Measurements from ENCODE around the gene PPP1R10. TPM values are rescaled to one million over a fixed set of nuclear protein-coding genes. Genes with fewer than 3 reads are reported as not detected.

Gene PPP1R10
- total and polyA plus RNA-seq, 2 experiments from 2014 or later: 34.5 to 38.6 TPM

DNA sequence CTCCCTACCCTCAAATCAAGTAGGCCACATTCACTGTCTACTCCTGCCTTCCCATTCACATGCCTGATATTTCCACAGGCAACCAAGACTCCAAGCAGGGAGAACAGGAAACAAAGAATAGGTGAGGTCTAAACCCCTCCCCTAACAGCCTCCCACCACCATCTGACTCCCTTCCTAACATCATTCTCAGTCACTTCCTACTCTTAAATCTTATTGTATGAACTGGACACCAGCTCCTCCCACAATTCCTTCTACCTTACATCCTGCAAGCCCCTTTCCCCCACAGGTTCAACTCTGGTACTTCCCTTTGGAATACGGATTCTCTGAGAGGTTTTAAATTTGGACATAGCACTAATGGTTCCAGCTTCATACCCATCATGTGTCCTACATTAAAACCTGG lies 28.9 kb upstream of the PPP1R10 start:
- 88% methylated on average over 1 of the region's 1 CpG for WGBS (ENCODE audit: low lambda C conversion rate, missing lambda C conversion rate)
- H3K27ac ChIP-seq: peak overlapping the region; percentile 52
- no peak overlapping the region for H2AFZ ChIP-seq
- no peaks in the 10 kb centered on the region for H3K27me3 ChIP-seq
- no peaks in the 10 kb centered on the region for H3K9me2 ChIP-seq (replicated peaks; ENCODE audit: insufficient read depth)
- H3K4me3 ChIP-seq: no peak overlapping the region
- peaks cover 19% of the 10 kb centered on the region for H3K4me1 ChIP-seq (ENCODE audit: insufficient read depth)
- no peak for TF ChIP-seq EZH2phosphoT487 (IDR thresholded peaks at IDR 0.05; ENCODE audit: low read depth, severe bottlenecking, unreplicated experiment)
- TF ChIP-seq EZH2 (IDR thresholded peaks at IDR 0.05; ENCODE audit: borderline replicate concordance): no peak
- no peak for TF ChIP-seq CTCF (IDR thresholded peaks at IDR 0.05; ENCODE audit: poor library complexity)
- H3K4me2 ChIP-seq: peak overlapping the region; percentile 89
- H3K36me3 ChIP-seq (replicated peaks; ENCODE audit: insufficient read depth, low read depth): no peaks in the 10 kb centered on the region
- H3K79me2 ChIP-seq: peaks cover 50% of the 10 kb centered on the region
- H4K20me1 ChIP-seq (ENCODE audit: insufficient read depth, poor library complexity, severe bottlenecking): peaks cover 8% of the 10 kb centered on the region
- no peak for DNase-seq (ENCODE audit: low spot score)
- H3K9me3 ChIP-seq (ENCODE audit: low read depth): no peaks in the 10 kb centered on the region

GRCh38 chr6:30644769-30645168 lies 27.7 kb upstream of the PPP1R10 start:
- H4K20me1 ChIP-seq (ENCODE audit: insufficient read depth, poor library complexity, severe bottlenecking): peaks cover 8% of the 10 kb centered on the region
- H3K4me3 ChIP-seq: no peak overlapping the region
- 87% methylated on average over 5 of the region's 5 CpGs for WGBS (ENCODE audit: low lambda C conversion rate, missing lambda C conversion rate)
- H3K27ac ChIP-seq: no peak overlapping the region
- H3K79me2 ChIP-seq: peaks cover 50% of the 10 kb centered on the region
- H3K9me3 ChIP-seq (ENCODE audit: low read depth): no peaks in the 10 kb centered on the region
- H3K27me3 ChIP-seq: no peaks in the 10 kb centered on the region
- H3K36me3 ChIP-seq (replicated peaks; ENCODE audit: insufficient read depth, low read depth): no peaks in the 10 kb centered on the region
- peaks cover 19% of the 10 kb centered on the region for H3K4me1 ChIP-seq (ENCODE audit: insufficient read depth)
- no peak overlapping the region for H2AFZ ChIP-seq
- H3K4me2 ChIP-seq: no peak overlapping the region
- H3K9me2 ChIP-seq (replicated peaks; ENCODE audit: insufficient read depth): no peaks in the 10 kb centered on the region
- DNase-seq (ENCODE audit: low spot score): no peak
- TF ChIP-seq EZH2phosphoT487 (IDR thresholded peaks at IDR 0.05; ENCODE audit: low read depth, severe bottlenecking, unreplicated experiment) (no peak), EZH2 (IDR thresholded peaks at IDR 0.05; ENCODE audit: borderline replicate concordance) (no peak), CTCF (IDR thresholded peaks at IDR 0.05; ENCODE audit: poor library complexity) (no peak)

DNA sequence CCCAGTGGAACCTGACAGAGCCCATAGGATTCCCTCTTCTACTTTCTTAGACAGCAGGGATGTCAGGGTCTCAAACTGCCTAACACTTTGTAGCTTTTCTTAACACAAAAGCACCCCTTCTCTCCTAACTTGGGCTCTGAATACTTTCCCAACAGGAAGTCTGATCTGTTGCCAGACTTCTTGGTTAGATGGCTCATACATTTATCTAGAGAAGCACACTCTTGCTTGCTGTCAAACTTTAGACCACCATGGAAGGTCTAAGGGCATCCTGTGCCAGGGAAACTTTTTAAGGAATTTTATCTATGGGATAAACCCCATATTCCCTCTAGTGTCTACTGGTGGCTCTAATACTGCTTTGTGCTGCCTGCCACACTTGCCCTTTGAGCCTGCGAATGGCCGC lies 26.6 kb upstream of the PPP1R10 start:
- H2AFZ ChIP-seq: no peak overlapping the region
- H3K36me3 ChIP-seq (replicated peaks; ENCODE audit: insufficient read depth, low read depth): no peaks in the 10 kb centered on the region
- no peaks in the 10 kb centered on the region for H3K9me2 ChIP-seq (replicated peaks; ENCODE audit: insufficient read depth)
- H3K4me1 ChIP-seq (ENCODE audit: insufficient read depth): peaks cover 16% of the 10 kb centered on the region
- DNase-seq (ENCODE audit: low spot score): no peak
- H3K4me3 ChIP-seq: no peak overlapping the region
- no peaks in the 10 kb centered on the region for H3K27me3 ChIP-seq
- 93% methylated on average over 2 of the region's 2 CpGs for WGBS (ENCODE audit: low lambda C conversion rate, missing lambda C conversion rate)
- H3K27ac ChIP-seq: no peak overlapping the region
- no peak for TF ChIP-seq CTCF (IDR thresholded peaks at IDR 0.05; ENCODE audit: poor library complexity)
- no peak for TF ChIP-seq EZH2 (IDR thresholded peaks at IDR 0.05; ENCODE audit: borderline replicate concordance)
- TF ChIP-seq EZH2phosphoT487 (IDR thresholded peaks at IDR 0.05; ENCODE audit: low read depth, severe bottlenecking, unreplicated experiment): no peak
- no peak overlapping the region for H3K4me2 ChIP-seq
- no peaks in the 10 kb centered on the region for H3K9me3 ChIP-seq (ENCODE audit: low read depth)
- H4K20me1 ChIP-seq (ENCODE audit: insufficient read depth, poor library complexity, severe bottlenecking): peaks cover 8% of the 10 kb centered on the region
- H3K79me2 ChIP-seq: peaks cover 41% of the 10 kb centered on the region

GRCh38 chr6:30641048-30641447 lies 24.0 kb upstream of the PPP1R10 start:
- Histone ChIP-seq H3K27ac (peak overlapping the region; percentile 30), H3K36me3 (replicated peaks; ENCODE audit: insufficient read depth, low read depth) (no peaks in the 10 kb centered on the region)
- 100% methylated on average over 1 of the region's 1 CpG for WGBS (ENCODE audit: low lambda C conversion rate, missing lambda C conversion rate)

More at GRCh38 chr6:30641048-30641447, 24.0 kb upstream of the PPP1R10 start:
- Histone ChIP-seq H3K4me3 (no peak overlapping the region), H4K20me1 (ENCODE audit: insufficient read depth, poor library complexity, severe bottlenecking) (peaks cover 2% of the 10 kb centered on the region), H3K4me1 (ENCODE audit: insufficient read depth) (peaks cover 9% of the 10 kb centered on the region), H3K9me3 (ENCODE audit: low read depth) (no peaks in the 10 kb centered on the region), H3K27me3 (no peaks in the 10 kb centered on the region), H3K4me2 (no peak overlapping the region), H3K79me2 (peaks cover 25% of the 10 kb centered on the region), H2AFZ (no peak overlapping the region), H3K9me2 (replicated peaks; ENCODE audit: insufficient read depth) (no peaks in the 10 kb centered on the region)
- DNase-seq (ENCODE audit: low spot score): no peak
- TF ChIP-seq EZH2 (IDR thresholded peaks at IDR 0.05; ENCODE audit: borderline replicate concordance) (no peak), EZH2phosphoT487 (IDR thresholded peaks at IDR 0.05; ENCODE audit: low read depth, severe bottlenecking, unreplicated experiment) (no peak), CTCF (IDR thresholded peaks at IDR 0.05; ENCODE audit: poor library complexity) (no peak)

All from hepatocyte (in vitro differentiated cells).